GM19455 (cell line): ENCODE results near the gene OSMR.

Experiments used
- ATAC-seq: cut with Tn5 transposase; IDR thresholded peaks from one replicate; pipeline ENCODE4 v1.9.1; 2021; ENCODE audit not compliant: unreplicated experiment

OSMR gene

GRCh38 chr5:38871058-38871605 lies 25.3 kb downstream of the OSMR start:
- ATAC-seq, result no peak

DNA sequence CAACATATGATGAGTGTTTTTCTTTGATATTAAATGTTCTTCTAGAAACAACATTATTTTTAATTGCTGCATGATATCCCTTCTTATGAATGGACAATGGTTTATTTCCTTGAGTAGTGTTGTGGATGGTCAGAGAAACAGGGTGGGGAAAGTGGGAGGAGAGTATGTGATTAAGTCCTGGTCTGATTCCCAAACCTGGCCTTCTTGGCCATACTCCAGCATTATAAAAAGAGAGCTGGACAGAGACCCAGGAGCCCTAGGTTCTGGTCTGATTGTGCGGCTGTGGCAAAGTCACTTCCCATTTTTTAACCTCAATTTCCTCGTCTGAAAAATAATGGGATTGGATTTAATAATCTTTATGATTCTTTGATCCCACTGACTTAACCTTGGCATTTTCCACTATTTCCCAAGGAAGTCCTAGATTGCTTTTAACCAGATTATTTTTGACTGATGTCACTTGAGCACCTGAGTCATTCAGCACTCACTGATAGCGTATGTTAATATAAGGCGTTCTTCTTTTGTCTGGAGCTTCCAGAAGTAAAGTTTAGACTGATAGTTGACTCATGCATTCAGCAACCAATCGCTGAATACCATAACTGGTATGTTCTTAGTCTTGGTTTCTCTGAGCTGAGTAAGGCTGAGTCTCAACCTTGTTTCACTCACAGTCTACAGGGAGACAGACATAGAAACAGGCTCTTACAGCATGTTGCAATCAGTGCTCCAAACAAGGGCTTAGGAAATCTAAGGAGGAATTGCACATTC lies 26.2 kb downstream of the OSMR start:
- ATAC-seq, result no peak

DNA sequence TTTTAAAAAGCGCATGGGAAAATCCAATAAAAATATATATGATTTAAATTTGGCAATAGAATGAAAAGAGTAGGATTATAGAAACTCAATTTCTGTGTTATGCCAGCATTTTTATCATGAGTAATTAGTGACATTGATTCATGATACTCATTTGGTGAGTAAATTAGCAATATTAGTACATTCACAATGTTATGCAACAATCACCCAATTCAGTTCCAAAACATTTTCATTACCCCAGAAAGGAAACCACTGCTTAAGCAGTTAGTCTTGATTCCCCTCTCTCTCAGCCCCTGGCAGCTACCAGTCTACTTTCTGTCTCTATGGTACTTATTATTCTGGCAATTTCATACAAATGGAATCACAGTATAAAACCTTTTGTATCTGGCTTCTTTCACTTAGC lies 27.0 kb downstream of the OSMR start:
- ATAC-seq, result no peak

GRCh38 chr5:38874948-38875456 lies 29.2 kb downstream of the OSMR start:
- no peak for ATAC-seq

GRCh38 chr5:38878391-38879077 lies 32.7 kb downstream of the OSMR start:
- ATAC-seq, result no peak

DNA sequence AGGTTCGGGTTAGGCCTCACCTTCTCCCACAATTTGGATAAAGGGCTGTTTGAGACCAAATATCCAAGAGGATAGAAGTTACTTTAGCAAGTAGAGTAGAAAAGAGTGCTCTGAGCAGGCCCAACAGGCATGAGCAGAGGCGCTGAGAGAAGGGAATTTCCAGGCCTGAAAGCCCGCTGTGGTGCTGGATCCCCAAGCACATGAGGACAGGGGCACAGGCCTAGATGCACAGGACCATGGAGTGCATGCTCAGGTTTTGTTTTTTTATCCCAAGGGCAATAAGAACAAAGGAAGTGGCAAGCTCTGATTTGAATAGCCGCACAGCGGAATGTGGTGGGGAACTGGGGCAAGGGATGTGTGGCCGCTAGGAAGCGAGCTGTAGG lies 33.3 kb downstream of the OSMR start:
- no peak for ATAC-seq

GRCh38 chr5:38883842-38884241 lies 38.0 kb downstream of the OSMR start:
- no peak for ATAC-seq

DNA sequence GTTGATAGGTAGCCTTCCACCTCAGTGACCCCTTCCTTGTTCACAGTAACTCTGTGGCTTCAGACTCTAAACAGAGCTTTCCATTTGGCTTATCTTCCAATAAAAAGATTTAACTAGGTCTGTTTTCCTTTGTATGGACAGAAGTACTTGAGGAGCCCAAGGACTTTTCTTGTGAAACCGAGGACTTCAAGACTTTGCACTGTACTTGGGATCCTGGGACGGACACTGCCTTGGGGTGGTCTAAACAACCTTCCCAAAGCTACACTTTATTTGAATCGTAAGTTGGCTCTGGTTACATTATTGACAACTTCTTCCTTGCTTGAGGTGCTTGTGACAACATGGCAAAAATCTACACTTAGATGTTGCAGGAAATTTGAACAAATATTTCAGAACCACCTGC lies 39.4 kb downstream of the OSMR start:
- no peak for ATAC-seq

- no peak for ATAC-seq
Observed at GRCh38 chr5:38888041-38888440, 42.2 kb downstream of the OSMR start.

DNA sequence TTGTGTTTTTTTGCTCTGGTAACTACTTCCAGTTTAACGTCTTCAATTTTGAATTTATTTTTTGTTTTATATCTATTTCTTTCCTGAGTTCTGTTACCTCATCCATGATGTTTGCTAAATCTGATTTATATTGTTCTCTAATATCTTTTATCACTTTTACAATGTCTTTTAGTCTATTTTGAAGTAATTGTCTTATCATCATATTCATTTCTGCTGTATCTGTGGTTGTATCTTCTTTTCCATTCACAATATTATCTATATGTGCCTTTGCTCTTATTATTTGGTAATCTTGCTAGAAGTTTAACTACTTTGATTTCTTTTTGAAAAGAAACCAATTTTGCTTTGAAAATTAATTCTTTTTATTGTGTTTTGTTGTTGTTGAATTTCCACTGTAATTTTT lies 43.6 kb downstream of the OSMR start:
- ATAC-seq, result no peak

- no peak for ATAC-seq
Observed at GRCh38 chr5:38891563-38891962, 45.8 kb downstream of the OSMR start.

DNA sequence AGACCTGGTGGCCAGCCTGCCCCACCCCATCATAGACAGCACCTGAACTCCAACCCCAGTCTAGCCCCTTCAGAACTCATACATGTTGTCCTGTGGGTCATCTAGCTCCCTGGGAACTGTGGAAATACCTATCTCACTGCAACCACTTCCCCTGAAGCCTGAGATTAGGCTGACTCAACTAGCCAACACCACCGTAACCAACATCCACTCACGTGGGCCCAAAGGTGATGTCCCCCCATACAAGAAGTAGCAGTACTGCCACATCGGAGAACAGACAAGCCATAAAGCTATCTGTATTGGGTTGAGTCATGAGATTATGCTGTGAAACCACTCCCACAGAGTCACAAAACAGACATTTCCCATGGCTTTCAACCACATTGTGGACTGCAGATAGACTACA lies 46.6 kb downstream of the OSMR start:
- ATAC-seq, result no peak

DNA sequence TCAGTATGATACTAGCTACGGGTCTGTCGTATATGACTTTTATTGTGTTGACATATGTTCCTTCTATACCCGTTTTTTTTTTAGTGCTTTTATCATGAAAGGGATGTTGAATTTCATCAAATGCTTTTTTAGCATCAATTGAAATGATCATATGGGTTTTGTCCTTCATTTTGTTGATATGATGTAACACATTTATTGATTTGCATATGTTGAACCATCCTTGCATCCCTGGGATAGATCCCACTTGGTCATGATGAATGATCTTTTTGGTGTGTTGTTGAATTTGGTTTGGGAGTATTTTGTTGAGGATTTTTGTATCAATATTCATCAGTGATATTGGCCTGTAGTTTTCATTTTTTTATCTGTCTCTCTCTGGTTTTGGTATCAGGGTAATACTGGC lies 50.9 kb downstream of the OSMR start:
- ATAC-seq, result no peak

DNA sequence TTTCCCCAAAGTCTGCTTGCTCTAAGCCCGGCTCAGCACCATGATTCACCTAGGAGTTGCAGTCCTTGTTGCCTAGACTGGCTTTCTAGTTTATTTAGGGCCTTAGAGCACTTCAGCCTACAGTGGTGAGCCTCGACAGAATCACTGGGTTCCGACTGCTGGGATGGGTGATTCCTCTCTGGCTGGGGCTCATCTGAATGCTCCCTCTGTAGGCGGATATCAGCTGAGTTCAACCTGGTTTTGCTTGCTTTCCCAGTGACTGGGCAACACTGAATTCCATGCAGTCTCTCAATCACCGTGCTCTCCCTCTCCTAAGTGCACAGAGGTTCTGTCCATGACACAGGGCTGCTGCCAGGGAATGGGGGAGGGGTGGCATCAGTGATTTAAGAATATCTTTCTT lies 54.1 kb downstream of the OSMR start:
- ATAC-seq, result no peak

DNA sequence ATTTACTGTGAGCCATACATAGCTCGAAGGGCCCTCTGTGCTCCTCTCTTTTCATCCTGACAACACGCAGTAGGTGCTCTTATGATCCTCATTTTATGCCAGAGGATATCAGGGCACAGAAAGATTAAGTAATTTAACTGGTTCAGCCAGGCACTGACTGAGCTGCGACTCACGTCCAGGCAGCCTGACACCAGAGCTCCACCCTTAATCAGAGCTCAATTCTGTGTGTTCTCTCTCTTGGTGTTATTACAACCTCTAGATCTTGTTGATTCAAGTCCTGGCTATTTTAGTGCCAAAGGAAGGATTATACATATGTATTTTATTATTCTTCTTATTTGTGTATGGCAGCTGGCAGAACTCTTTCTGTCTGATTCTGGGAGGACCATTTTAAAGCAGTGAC lies 59.7 kb downstream of the OSMR start:
- no peak for ATAC-seq

- ATAC-seq, result no peak
Observed at GRCh38 chr5:38906503-38906902, 60.7 kb downstream of the OSMR start.

- ATAC-seq, result no peak
Observed at GRCh38 chr5:38911933-38912332, 66.1 kb downstream of the OSMR start.

GRCh38 chr5:38913714-38914113 lies 67.9 kb downstream of the OSMR start:
- ATAC-seq, result no peak

GRCh38 chr5:38916802-38917201 lies 71.0 kb downstream of the OSMR start:
- ATAC-seq, result no peak

DNA sequence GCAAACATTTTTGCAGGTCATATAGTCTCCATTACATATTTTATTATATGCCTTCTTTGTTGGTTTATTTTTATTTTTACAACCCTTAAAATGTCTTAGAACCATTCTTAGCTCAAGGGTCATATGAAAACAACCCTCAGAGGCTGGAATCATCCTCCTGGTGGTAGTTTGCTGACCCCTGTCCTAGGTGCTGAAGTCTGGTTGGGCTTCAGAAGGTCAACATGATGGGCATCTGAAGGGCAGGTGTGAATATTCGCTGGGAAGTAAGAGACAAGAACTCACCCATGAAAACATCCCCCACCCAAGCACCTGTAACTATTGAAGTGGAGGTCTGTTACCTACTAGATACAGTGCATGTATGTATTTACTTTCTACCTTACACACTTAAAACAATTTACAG lies 75.4 kb downstream of the OSMR start:
- ATAC-seq, result no peak

- no peak for ATAC-seq
Observed at GRCh38 chr5:38922199-38922598, 76.4 kb downstream of the OSMR start.
